NCI-H128 (cell line): ENCODE data around the gene FLCN.
A peak's percentile ranks its signal among the peaks of the same experiment; 100 is the strongest.
"Not testable (repeated sequence)": the region's sequence is repeated elsewhere in the genome, so short reads cannot be mapped to it uniquely, and the experiment has no call there.

ENCODE experiments used
- DNase-seq: peaks from one replicate; lab custom pipeline; 2025; ENCODE audit not compliant: unreplicated experiment; lab: John Stamatoyannopoulos, UW

Gene FLCN

GRCh38 chr17:17237026-17237799 is at the start of gene FLCN:
TSS of gene FLCN (minus strand) at chr17:17237168. CDS start at chr17:17228137, 9,031 bp downstream.
- peak; percentile 72 for DNase-seq

GRCh38 chr17:17285951-17286350 is 49.0 kb upstream of the FLCN start:
- no peak for DNase-seq

GRCh38 chr17:17280613-17281549 is 43.9 kb upstream of the FLCN start, which contains the start of gene COPS3:
TSS of gene COPS3 (minus strand) at chr17:17281246. CDS start at chr17:17281186, 60 bp downstream.
- DNase-seq: peak; percentile 91

GRCh38 chr17:17279316-17279715 is 42.3 kb upstream of the FLCN start:
- no peak for DNase-seq

- not testable (repeated sequence) for DNase-seq
Measured at GRCh38 chr17:17277431-17277830, 40.5 kb upstream of the FLCN start.

GRCh38 chr17:17275971-17276370 is 39.0 kb upstream of the FLCN start:
- DNase-seq: no peak

- DNase-seq: no peak
Measured at GRCh38 chr17:17269926-17270773, 33.2 kb upstream of the FLCN start.

GRCh38 chr17:17264430-17264829 is 27.5 kb upstream of the FLCN start:
- no peak for DNase-seq

GRCh38 chr17:17258998-17259397 is 22.0 kb upstream of the FLCN start:
- no peak for DNase-seq

- DNase-seq: no peak
Measured at GRCh38 chr17:17258011-17258410, 21.0 kb upstream of the FLCN start.

- no peak for DNase-seq
Measured at GRCh38 chr17:17256316-17256715, 19.3 kb upstream of the FLCN start.

- not testable (repeated sequence) for DNase-seq
Measured at GRCh38 chr17:17255689-17256088, 18.7 kb upstream of the FLCN start.

GRCh38 chr17:17254036-17254435 is 17.1 kb upstream of the FLCN start:
- DNase-seq: no peak

- DNase-seq: no peak
Measured at GRCh38 chr17:17253406-17253805, 16.4 kb upstream of the FLCN start.

GRCh38 chr17:17252149-17252661 is 15.2 kb upstream of the FLCN start:
- DNase-seq: no peak

- no peak for DNase-seq
Measured at GRCh38 chr17:17246879-17247278, 9.9 kb upstream of the FLCN start.

- no peak for DNase-seq
Measured at GRCh38 chr17:17243163-17243562, 6.2 kb upstream of the FLCN start.

- no peak for DNase-seq
Measured at GRCh38 chr17:17242246-17242645, 5.3 kb upstream of the FLCN start.

- DNase-seq: no peak
Measured at GRCh38 chr17:17241656-17242055, 4.7 kb upstream of the FLCN start.

GRCh38 chr17:17239832-17240231 is 2.9 kb upstream of the FLCN start:
- DNase-seq: no peak
